Suprapubic skin (tissue), 4 donors: ENCODE data around the gene KRTAP10-9.

Experiments used
- CTCF ChIP-seq, 2 donors: fragments of 200-600 bp in 1 of 2; fragments of 450-650 bp in 1 of 2; sonication (generic) in 1 of 2; IDR thresholded peaks; one replicate each; pipeline ENCODE4 v1.5.1; 2016 to 2019; ENCODE audit warnings: antibody characterized with exemption in 2 of 2, mild to moderate bottlenecking in 1 of 2, moderate library complexity in 1 of 2
- EP300 ChIP-seq: sonication (generic); formaldehyde crosslinking; IDR thresholded peaks from one replicate; pipeline ENCODE4 v1.6.1; 2017; ENCODE audit warnings: antibody characterized with exemption
- POLR2A ChIP-seq, 2 donors: fragments of 450-650 bp; IDR thresholded peaks; one replicate each; pipeline ENCODE4 v1.6.1; 2017; ENCODE audit warnings: antibody characterized with exemption in 2 of 2, mild to moderate bottlenecking in 2 of 2, moderate library complexity in 2 of 2
- POLR2AphosphoS5 ChIP-seq, 3 donors: sonication (generic); formaldehyde crosslinking; IDR thresholded peaks; one replicate each; pipeline ENCODE4 v1.6.1; 2017; ENCODE audit warnings: antibody characterized with exemption in 3 of 3

GRCh38 chr21:44579056-44579832 lies 47.6 kb upstream of the KRTAP10-9 start:
- TF ChIP-seq CTCF (IDR thresholded peaks at IDR 0.05) (no peak), POLR2A (IDR thresholded peaks at IDR 0.05) (no peak), POLR2AphosphoS5 (IDR thresholded peaks at IDR 0.05) (no peak), EP300 (no peak)
